GM19025 (cell line): ENCODE results near the gene PLA2G4F.

Experiments used
- ATAC-seq: cut with Tn5 transposase; IDR thresholded peaks from one replicate; pipeline ENCODE4 v1.9.1; 2021; ENCODE audit warnings: mild to moderate bottlenecking, low read depth, moderate library complexity; ENCODE audit not compliant: unreplicated experiment

PLA2G4F gene

GRCh38 chr15:42133886-42134502 lies 22.4 kb downstream of the PLA2G4F start:
- no peak for ATAC-seq

- ATAC-seq, result no peak
Measured at GRCh38 chr15:42133356-42133755, 23.1 kb downstream of the PLA2G4F start.

GRCh38 chr15:42131826-42132806 lies 24.3 kb downstream of the PLA2G4F start:
- no peak for ATAC-seq

GRCh38 chr15:42131006-42131405 lies 25.4 kb downstream of the PLA2G4F start:
- no peak for ATAC-seq

GRCh38 chr15:42130246-42130986 lies 26.0 kb downstream of the PLA2G4F start:
- ATAC-seq, result no peak

- ATAC-seq, result no peak
Measured at GRCh38 chr15:42129364-42129763, 27.1 kb downstream of the PLA2G4F start.

- no peak for ATAC-seq
Measured at GRCh38 chr15:42128476-42128875, 28.0 kb downstream of the PLA2G4F start.

- no peak for ATAC-seq
Measured at GRCh38 chr15:42123546-42123945, 32.9 kb downstream of the PLA2G4F start.

GRCh38 chr15:42121682-42122081 lies 34.8 kb downstream of the PLA2G4F start:
- ATAC-seq, result no peak

- ATAC-seq, result no peak
Measured at GRCh38 chr15:42121021-42121420, 35.4 kb downstream of the PLA2G4F start.

- ATAC-seq, result no peak
Measured at GRCh38 chr15:42120285-42120684, 36.2 kb downstream of the PLA2G4F start.

GRCh38 chr15:42119446-42119760 lies 37.0 kb downstream of the PLA2G4F start:
- ATAC-seq, result no peak

GRCh38 chr15:42118650-42119445 lies 37.6 kb downstream of the PLA2G4F start:
- ATAC-seq, result no peak

GRCh38 chr15:42111924-42112323 lies 44.5 kb downstream of the PLA2G4F start:
- no peak for ATAC-seq

- ATAC-seq, result no peak
Measured at GRCh38 chr15:42110367-42110766, 46.1 kb downstream of the PLA2G4F start.

- no peak for ATAC-seq
Measured at GRCh38 chr15:42108806-42109205, 47.6 kb downstream of the PLA2G4F start.

GRCh38 chr15:42108189-42108588 lies 48.2 kb downstream of the PLA2G4F start:
- no peak for ATAC-seq

GRCh38 chr15:42107473-42107872 lies 49.0 kb downstream of the PLA2G4F start:
- no peak for ATAC-seq

- no peak for ATAC-seq
Measured at GRCh38 chr15:42106288-42106687, 50.1 kb downstream of the PLA2G4F start.

- no peak for ATAC-seq
Measured at GRCh38 chr15:42104095-42104891, 52.1 kb downstream of the PLA2G4F start.
